ENCODE data around the gene ZC3H7B. TPM values are rescaled to one million over a fixed set of nuclear protein-coding genes. Genes with fewer than 3 reads are reported as not detected.

ZC3H7B gene
- total and polyA plus RNA-seq, 2 experiments from 2014 or later: 5.7 to 61.5 TPM

DNA sequence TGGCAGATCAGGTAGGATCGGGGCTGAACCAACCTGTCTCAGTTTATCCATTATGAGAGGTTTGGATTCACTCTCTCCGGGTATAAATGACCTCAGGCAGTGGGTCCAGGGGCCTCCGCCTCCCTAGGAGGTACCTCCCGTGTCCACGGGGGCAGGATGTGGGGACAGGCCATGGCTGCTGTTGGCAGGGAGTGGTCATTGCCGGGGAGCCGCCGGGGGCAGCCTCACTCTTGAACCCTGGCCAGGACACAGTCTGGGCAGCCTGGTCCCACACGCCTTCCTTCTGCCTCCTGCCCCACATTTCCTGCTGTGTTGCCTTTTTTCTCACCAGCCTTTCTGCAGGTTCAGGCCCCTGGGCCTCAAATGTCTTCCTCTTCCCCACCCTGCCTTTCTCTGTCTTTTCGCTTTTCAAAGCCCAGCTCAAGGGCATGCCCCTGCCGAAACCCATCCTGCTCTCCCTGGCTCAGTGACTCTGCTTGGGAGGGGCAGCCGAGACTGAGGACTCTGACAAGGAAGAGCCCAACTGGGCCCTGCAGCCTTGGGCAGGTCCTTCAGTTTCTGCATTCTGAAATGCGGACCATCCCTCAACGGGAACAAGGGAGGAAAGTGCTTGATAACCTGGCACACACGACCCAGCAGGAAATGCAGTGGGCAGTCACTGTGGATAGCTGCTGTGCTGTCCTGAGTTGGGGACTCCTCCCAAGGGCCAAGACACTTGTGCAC is 31.1 kb downstream of the ZC3H7B start (continued):
- TF ChIP-seq, protein P1, sequence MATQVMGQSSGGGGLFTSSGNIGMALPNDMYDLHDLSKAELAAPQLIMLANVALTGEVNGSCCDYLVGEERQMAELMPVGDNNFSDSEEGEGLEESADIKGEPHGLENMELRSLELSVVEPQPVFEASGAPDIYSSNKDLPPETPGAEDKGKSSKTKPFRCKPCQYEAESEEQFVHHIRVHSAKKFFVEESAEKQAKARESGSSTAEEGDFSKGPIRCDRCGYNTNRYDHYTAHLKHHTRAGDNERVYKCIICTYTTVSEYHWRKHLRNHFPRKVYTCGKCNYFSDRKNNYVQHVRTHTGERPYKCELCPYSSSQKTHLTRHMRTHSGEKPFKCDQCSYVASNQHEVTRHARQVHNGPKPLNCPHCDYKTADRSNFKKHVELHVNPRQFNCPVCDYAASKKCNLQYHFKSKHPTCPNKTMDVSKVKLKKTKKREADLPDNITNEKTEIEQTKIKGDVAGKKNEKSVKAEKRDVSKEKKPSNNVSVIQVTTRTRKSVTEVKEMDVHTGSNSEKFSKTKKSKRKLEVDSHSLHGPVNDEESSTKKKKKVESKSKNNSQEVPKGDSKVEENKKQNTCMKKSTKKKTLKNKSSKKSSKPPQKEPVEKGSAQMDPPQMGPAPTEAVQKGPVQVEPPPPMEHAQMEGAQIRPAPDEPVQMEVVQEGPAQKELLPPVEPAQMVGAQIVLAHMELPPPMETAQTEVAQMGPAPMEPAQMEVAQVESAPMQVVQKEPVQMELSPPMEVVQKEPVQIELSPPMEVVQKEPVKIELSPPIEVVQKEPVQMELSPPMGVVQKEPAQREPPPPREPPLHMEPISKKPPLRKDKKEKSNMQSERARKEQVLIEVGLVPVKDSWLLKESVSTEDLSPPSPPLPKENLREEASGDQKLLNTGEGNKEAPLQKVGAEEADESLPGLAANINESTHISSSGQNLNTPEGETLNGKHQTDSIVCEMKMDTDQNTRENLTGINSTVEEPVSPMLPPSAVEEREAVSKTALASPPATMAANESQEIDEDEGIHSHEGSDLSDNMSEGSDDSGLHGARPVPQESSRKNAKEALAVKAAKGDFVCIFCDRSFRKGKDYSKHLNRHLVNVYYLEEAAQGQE (IDR thresholded peaks at IDR 0.05; ENCODE audit: unreplicated experiment): no peak
- TF ChIP-seq STAT1 (IDR thresholded peaks at IDR 0.05; ENCODE audit: unreplicated experiment) (no peak), EZH2phosphoT487 (IDR thresholded peaks at IDR 0.05; ENCODE audit: unreplicated experiment) (no peak), POLR2AphosphoS5 (IDR thresholded peaks at IDR 0.05; ENCODE audit: low read depth) (no peak)

DNA sequence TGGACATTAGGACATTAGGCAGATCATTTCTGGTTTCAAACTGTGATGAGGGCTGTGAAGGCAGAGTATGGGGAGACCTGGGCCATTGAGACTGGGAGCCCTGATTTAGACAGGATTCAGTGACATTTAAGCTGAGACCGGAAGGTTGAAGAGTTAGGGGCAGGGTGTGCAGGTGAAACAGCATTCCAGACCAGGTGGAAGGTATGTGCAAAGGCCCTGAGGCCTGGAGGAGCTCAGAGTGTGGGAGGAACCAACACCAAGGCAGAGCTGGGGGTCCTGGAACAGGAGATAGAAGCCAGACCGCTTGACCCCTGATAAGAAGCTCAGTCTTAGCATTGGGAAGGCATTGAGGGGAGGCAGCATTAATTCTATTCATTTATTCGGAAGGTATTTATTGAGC is 32.5 kb downstream of the ZC3H7B start:
- Histone ChIP-seq H3K27ac (ENCODE audit: low read depth) (no peak overlapping the region; the same call in 1 of the 2 replicates), H2AFZ (no peak overlapping the region), H3K4me1 (ENCODE audit: insufficient read depth) (no peaks in the 10 kb centered on the region), H3F3A (replicated peaks; ENCODE audit: low read depth) (no peaks in the 10 kb centered on the region), H3K4me2 (no peak overlapping the region), H4K20me1 (replicated peaks; ENCODE audit: insufficient read depth) (peaks cover 5% of the 10 kb centered on the region), H3K4me3 (no peak overlapping the region), H3K36me3 (ENCODE audit: insufficient read depth) (peaks cover 4% of the 10 kb centered on the region; the same call in 1 of the 2 replicates), H3K27me3 (ENCODE audit: insufficient read depth) (no peaks in the 10 kb centered on the region), H3K9me2 (ENCODE audit: insufficient read depth) (no peaks in the 10 kb centered on the region), H3K79me2 (replicated peaks; ENCODE audit: insufficient read depth) (no peaks in the 10 kb centered on the region)
- no peak for DNase-seq (ENCODE audit: low spot score)
- peaks cover 38% of the 10 kb centered on the region for H3K36me3 Mint-ChIP-seq (ENCODE audit: low read depth)
- no peak for ATAC-seq
- no peaks in the 10 kb centered on the region for H3K9me3 Mint-ChIP-seq
- no peak overlapping the region for H3K27ac Mint-ChIP-seq
- peaks cover 2% of the 10 kb centered on the region; the same call in 1 of the 3 replicates for H3K4me1 Mint-ChIP-seq
- H3K4me3 Mint-ChIP-seq: no peak overlapping the region
- H3K27me3 Mint-ChIP-seq (ENCODE audit: insufficient read depth, low read depth, poor library complexity): peaks cover 4% of the 10 kb centered on the region
- no peak for TF ChIP-seq ZNF114 (CRISPR knock-in tag; IDR thresholded peaks at IDR 0.05)
- no peak for TF ChIP-seq EZH2 (IDR thresholded peaks at IDR 0.05; ENCODE audit: low read depth, unreplicated experiment)
- TF ChIP-seq, protein P2, sequence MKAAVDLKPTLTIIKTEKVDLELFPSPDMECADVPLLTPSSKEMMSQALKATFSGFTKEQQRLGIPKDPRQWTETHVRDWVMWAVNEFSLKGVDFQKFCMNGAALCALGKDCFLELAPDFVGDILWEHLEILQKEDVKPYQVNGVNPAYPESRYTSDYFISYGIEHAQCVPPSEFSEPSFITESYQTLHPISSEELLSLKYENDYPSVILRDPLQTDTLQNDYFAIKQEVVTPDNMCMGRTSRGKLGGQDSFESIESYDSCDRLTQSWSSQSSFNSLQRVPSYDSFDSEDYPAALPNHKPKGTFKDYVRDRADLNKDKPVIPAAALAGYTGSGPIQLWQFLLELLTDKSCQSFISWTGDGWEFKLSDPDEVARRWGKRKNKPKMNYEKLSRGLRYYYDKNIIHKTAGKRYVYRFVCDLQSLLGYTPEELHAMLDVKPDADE (IDR thresholded peaks at IDR 0.05): no peak
- no peak for TF ChIP-seq POLR2AphosphoS5 (IDR thresholded peaks at IDR 0.05; ENCODE audit: low read depth)
- TF ChIP-seq, protein P3, sequence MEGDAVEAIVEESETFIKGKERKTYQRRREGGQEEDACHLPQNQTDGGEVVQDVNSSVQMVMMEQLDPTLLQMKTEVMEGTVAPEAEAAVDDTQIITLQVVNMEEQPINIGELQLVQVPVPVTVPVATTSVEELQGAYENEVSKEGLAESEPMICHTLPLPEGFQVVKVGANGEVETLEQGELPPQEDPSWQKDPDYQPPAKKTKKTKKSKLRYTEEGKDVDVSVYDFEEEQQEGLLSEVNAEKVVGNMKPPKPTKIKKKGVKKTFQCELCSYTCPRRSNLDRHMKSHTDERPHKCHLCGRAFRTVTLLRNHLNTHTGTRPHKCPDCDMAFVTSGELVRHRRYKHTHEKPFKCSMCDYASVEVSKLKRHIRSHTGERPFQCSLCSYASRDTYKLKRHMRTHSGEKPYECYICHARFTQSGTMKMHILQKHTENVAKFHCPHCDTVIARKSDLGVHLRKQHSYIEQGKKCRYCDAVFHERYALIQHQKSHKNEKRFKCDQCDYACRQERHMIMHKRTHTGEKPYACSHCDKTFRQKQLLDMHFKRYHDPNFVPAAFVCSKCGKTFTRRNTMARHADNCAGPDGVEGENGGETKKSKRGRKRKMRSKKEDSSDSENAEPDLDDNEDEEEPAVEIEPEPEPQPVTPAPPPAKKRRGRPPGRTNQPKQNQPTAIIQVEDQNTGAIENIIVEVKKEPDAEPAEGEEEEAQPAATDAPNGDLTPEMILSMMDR (conservative IDR thresholded peaks at IDR 0.05; ENCODE audit: low read depth in 2 of 2): no peak
- TF ChIP-seq JUNB (IDR thresholded peaks at IDR 0.05; ENCODE audit: unreplicated experiment): no peak
- TF ChIP-seq, protein P1 (IDR thresholded peaks at IDR 0.05; ENCODE audit: unreplicated experiment): no peak
- no peak for TF ChIP-seq STAT1 (IDR thresholded peaks at IDR 0.05; ENCODE audit: unreplicated experiment)
- TF ChIP-seq ZNF331 (CRISPR knock-in tag; IDR thresholded peaks at IDR 0.05; ENCODE audit: low read depth): no peak
- TF ChIP-seq CREB1 (CRISPR knock-in tag; IDR thresholded peaks at IDR 0.05; ENCODE audit: low read depth): no peak
